Measurements from ENCODE around the gene CDC40. TPM values are rescaled to one million over a fixed set of nuclear protein-coding genes. Genes with fewer than 3 reads are reported as not detected.
"Not testable (repeated sequence)": the region's sequence is repeated elsewhere in the genome, so short reads cannot be mapped to it uniquely, and the experiment has no call there.

Gene CDC40
- total RNA-seq, 1 donor from 2014 or later: 40.1 TPM

GRCh38 chr6:110233770-110234374 is 53.6 kb downstream of the CDC40 start:
- H3K4me3 Mint-ChIP-seq: no peak overlapping the region
- Histone ChIP-seq H3K79me2 (ENCODE audit: low read depth) (no peaks in the 10 kb centered on the region), H2AFZ (replicated peaks) (no peak overlapping the region), H4K20me1 (ENCODE audit: low read depth) (no peaks in the 10 kb centered on the region), H3K4me3 (no peak overlapping the region), H3F3A (ENCODE audit: low read depth) (no peaks in the 10 kb centered on the region), H3K9ac (no peak overlapping the region), H3K4me2 (no peak overlapping the region), H3K27ac (no peak overlapping the region), H3K9me3 (ENCODE audit: low read depth) (no peaks in the 10 kb centered on the region), H3K36me3 (no peaks in the 10 kb centered on the region), H3K27me3 (no peaks in the 10 kb centered on the region), H3K4me1 (peaks cover 3% of the 10 kb centered on the region)
- H3K36me3 Mint-ChIP-seq: peaks cover 17% of the 10 kb centered on the region
- no peaks in the 10 kb centered on the region for H3K4me1 Mint-ChIP-seq
- TF ChIP-seq CTCF (IDR thresholded peaks at IDR 0.05): no peak
- no peak for TF ChIP-seq EZH2phosphoT487 (IDR thresholded peaks at IDR 0.05)
- no peak for TF ChIP-seq EZH2 (IDR thresholded peaks at IDR 0.05)
- no peaks in the 10 kb centered on the region for H3K27me3 Mint-ChIP-seq (ENCODE audit: insufficient read depth, low read depth)
- no peak for DNase-seq (ENCODE audit: low spot score)
- H3K27ac Mint-ChIP-seq: no peak overlapping the region
- no peaks in the 10 kb centered on the region for H3K9me3 Mint-ChIP-seq

- not testable (repeated sequence) for H3K79me2 ChIP-seq (ENCODE audit: low read depth); H3K27ac Mint-ChIP-seq; H3K9me3 ChIP-seq (ENCODE audit: low read depth); H3K4me1 Mint-ChIP-seq; H4K20me1 ChIP-seq (ENCODE audit: low read depth); H3K36me3 ChIP-seq; H3K27ac ChIP-seq; H2AFZ ChIP-seq (replicated peaks); H3K4me3 Mint-ChIP-seq; DNase-seq (ENCODE audit: low spot score); H3F3A ChIP-seq (ENCODE audit: low read depth); H3K4me3 ChIP-seq; H3K9ac ChIP-seq; H3K27me3 Mint-ChIP-seq (ENCODE audit: insufficient read depth, low read depth); H3K27me3 ChIP-seq; H3K9me3 Mint-ChIP-seq; H3K4me2 ChIP-seq
- peaks cover 14% of the 10 kb centered on the region for H3K36me3 Mint-ChIP-seq
- peaks cover 17% of the 10 kb centered on the region for H3K4me1 ChIP-seq
Observed at GRCh38 chr6:110236007-110236406, 55.8 kb downstream of the CDC40 start.

- no peaks in the 10 kb centered on the region for H3K9me3 ChIP-seq (ENCODE audit: low read depth)
- no peak overlapping the region for H2AFZ ChIP-seq (replicated peaks)
- Mint-ChIP-seq H3K4me1 (peaks cover 10% of the 10 kb centered on the region), H3K27ac (no peak overlapping the region), H3K27me3 (ENCODE audit: insufficient read depth, low read depth) (peaks cover 3% of the 10 kb centered on the region), H3K4me3 (no peak overlapping the region), H3K9me3 (no peaks in the 10 kb centered on the region), H3K36me3 (peaks cover 14% of the 10 kb centered on the region)
- H3K79me2 ChIP-seq (ENCODE audit: low read depth): no peaks in the 10 kb centered on the region
- H3K4me1 ChIP-seq: peaks cover 17% of the 10 kb centered on the region
- H3K4me3 ChIP-seq: no peak overlapping the region
- TF ChIP-seq CTCF (IDR thresholded peaks at IDR 0.05) (no peak), EZH2phosphoT487 (IDR thresholded peaks at IDR 0.05) (no peak), EZH2 (IDR thresholded peaks at IDR 0.05) (no peak)
- H3F3A ChIP-seq (ENCODE audit: low read depth): peaks cover 5% of the 10 kb centered on the region
- no peaks in the 10 kb centered on the region for H4K20me1 ChIP-seq (ENCODE audit: low read depth)
- no peak overlapping the region for H3K27ac ChIP-seq
- H3K9ac ChIP-seq: no peak overlapping the region
- peak; percentile 83 for DNase-seq (ENCODE audit: low spot score)
- no peaks in the 10 kb centered on the region for H3K27me3 ChIP-seq
- H3K4me2 ChIP-seq: peak overlapping the region; percentile 41
- H3K36me3 ChIP-seq: no peaks in the 10 kb centered on the region
Observed at GRCh38 chr6:110239526-110240274, 59.5 kb downstream of the CDC40 start.

- H3K27ac ChIP-seq; H3K27ac Mint-ChIP-seq; H3K4me1 ChIP-seq; H3K4me2 ChIP-seq; H3K9me3 ChIP-seq (ENCODE audit: low read depth); H3K9ac ChIP-seq; H3K36me3 Mint-ChIP-seq; H3K9me3 Mint-ChIP-seq; H3F3A ChIP-seq (ENCODE audit: low read depth); H3K27me3 ChIP-seq; DNase-seq (ENCODE audit: low spot score); H3K36me3 ChIP-seq; H3K79me2 ChIP-seq (ENCODE audit: low read depth); H3K27me3 Mint-ChIP-seq (ENCODE audit: insufficient read depth, low read depth); H3K4me3 ChIP-seq; H2AFZ ChIP-seq (replicated peaks); H3K4me3 Mint-ChIP-seq; H4K20me1 ChIP-seq (ENCODE audit: low read depth): not testable (repeated sequence)
- H3K4me1 Mint-ChIP-seq: peaks cover 13% of the 10 kb centered on the region
Observed at GRCh38 chr6:110244621-110245020, 64.4 kb downstream of the CDC40 start.

All from neural progenitor cell (in vitro differentiated cells).